Pons (tissue), 1 donor: Measurements from ENCODE around the gene NRG4.
"Not testable (repeated sequence)": the region's sequence is repeated elsewhere in the genome, so short reads cannot be mapped to it uniquely, and the experiment has no call there.

Source experiments
- DNase-seq: peaks from one replicate; pipeline ENCODE4 v3.0.0-alpha.2; 2016; ENCODE audit warnings: low spot score

Gene NRG4, protein sequence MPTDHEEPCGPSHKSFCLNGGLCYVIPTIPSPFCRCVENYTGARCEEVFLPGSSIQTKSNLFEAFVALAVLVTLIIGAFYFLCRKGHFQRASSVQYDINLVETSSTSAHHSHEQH

GRCh38 chr15:76011627-76012551 is at the start of gene NRG4:
Gene NRG4 (minus strand): TSS chr15:76012424. CDS start chr15:76011230, 1,194 bp downstream.
- DNase-seq, result no peak

- no peak for DNase-seq
Measured at GRCh38 chr15:76061700-76062099, 49.5 kb upstream of the NRG4 start.

DNA sequence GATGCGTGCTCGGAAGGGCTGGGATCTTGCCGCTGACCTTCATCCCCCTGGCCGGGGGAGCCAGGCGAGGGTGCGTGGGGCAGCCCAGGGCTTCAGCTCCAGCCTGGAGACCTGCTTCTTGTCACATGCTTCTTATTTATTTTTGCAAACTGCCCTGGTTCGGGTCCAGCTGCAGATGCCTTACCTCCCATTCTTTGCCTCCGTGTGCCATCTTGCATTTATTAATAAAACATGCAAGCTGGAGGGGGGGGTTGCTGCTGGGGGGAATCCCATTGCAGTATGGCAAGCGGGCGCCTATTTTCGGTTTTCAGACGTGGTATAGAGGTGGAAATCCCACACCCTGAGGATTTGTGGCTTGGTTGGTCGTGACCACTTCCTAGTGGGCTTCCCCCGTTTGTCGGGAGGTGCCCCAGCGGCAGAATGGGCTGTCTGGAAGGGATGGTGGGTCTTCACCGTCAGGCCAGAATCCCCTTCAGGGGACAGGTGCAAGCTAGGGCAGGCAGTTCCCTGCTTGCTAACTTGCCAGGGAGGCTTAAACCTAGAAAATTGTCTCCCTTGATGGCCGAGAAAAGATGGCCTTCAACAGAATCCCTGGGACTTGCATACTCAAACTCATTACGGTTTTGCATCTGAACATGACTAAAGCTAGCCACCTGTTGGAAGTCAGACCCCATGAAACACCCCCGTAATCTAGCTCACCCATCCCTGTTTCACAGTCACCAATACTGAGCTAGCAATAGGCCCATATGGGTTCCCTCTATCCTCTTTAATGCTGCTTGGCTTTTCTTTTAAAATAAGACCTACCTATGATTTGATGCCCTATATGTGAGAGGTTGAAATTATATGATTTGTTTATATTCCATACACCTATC is 48.1 kb upstream of the NRG4 start:
- no peak for DNase-seq

- no peak for DNase-seq
Measured at GRCh38 chr15:76059320-76060117, 47.3 kb upstream of the NRG4 start, which contains the start of gene TMEM266. Gene TMEM266 (plus strand): TSS chr15:76059985. CDS start chr15:76134264, 74,279 bp downstream.

DNA sequence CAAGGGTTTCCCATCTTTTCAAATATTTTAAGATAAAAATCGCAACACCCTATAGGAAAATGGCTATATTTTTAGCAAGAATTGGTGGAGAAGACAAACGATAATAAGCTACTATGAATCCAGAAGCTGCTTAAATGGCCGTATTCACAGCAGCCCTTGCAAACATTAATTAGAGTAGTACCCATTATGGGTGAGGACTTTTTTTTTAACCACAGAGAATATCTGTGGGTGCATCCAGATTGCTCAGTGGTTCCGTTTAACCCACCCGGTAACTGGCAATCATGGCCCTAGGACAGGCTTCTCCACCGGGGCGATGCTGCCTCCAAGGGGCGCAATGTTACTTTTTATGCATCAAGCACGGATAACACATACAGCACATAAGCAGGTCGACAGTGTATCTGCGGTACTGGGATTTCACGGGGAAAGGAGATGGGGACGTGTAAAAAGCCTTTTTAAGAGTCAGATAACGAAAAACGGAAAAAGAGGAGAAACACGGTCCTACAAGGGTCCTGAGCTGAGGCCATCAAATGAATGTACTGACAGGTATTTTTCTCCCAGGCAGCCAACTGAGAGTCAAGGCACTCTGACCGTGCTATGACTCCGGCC is 46.6 kb upstream of the NRG4 start:
- peak; percentile 19 for DNase-seq

DNA sequence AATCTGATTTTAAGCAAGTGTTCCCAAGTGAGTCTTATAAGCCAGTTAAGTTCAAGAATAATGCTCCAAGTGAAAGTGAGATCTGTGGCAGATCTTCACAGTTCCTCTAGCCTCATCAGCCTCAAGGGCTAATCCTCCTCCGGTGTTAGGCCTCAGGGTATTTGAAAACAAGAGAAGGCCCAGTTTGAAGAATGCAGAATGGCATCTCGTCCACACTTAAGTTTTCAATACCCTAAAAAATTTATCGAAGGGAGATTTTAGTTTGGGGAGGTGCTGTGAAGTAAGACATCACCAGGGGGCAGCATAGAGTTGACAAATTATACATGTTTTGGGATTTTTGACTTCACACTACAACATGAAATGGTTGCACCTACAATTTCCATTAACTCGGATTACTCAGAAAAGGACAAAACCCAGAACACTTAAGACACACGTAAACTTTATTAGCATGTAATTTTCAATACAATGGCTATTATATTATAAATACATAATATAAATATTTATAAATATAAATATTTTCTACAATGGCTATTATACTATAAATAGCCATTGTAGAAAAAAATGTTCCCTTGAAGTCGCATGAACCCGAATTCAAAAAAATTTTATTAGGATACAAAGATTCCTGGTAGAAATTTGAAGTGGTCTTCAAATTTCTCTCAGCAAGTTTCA is 45.2 kb upstream of the NRG4 start:
- DNase-seq, result peak; percentile 48

GRCh38 chr15:76056931-76057330 is 44.7 kb upstream of the NRG4 start:
- DNase-seq, result no peak

- DNase-seq, result not testable (repeated sequence)
Measured at GRCh38 chr15:76054201-76054600, 42.0 kb upstream of the NRG4 start.

DNA sequence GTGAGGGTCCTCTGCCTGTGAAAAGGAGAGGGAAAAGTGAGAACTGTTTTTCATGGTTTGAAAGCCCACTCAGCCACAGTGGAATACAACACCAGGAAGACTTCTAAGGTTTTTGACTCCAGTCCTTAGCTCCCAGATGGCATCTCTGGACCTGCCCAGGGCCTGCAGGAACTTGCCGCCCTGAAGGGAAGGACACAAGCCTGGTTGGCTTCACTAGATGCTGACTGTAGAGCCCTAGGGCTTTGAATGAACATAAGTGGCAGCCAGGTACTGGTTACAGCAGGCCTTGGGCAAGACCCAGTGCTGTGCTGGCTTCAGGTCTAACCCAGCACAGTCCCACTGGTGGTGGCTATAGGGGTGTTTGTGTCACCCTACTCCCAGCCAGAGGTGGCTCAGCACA is 26.3 kb upstream of the NRG4 start:
- no peak for DNase-seq

DNA sequence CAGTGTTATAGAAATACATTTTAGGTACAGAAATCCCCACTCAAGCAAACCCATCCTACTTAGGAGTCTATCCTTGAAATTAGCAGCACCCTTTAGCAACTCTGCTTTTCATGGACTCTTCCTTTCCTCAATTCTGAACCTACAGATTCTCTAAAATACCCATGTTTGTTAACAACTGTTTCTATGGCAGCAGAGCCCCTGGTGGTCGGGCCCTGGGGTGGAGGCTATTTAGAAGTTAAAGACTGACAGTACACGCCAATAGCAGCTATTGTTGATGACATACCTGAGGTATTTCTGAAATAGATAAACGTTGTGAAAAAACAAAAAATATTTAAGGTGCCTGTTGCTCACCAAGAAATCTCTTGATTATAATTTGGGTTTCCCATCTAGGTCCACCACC is 23.4 kb upstream of the NRG4 start:
- DNase-seq, result no peak

GRCh38 chr15:76034111-76034510 is 21.9 kb upstream of the NRG4 start:
- no peak for DNase-seq

DNA sequence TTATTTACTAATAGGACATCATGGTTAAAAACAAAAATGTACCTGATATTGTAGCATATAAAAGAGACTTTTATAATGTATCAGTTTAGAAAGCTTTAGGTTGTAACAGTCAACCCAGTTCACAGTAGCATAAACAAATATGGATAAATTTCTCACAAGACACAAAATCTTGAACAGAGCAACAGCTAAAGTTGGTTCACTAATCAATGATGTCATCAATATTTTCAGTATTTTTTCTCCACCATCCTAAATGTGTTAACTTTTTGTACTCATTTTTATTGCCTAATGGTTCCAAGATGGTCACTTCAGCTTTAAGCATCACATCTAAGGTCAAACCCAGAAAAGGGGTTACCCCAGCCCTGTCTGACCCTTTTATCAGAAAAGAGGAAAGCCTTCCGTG is 21.2 kb upstream of the NRG4 start:
- DNase-seq, result no peak

DNA sequence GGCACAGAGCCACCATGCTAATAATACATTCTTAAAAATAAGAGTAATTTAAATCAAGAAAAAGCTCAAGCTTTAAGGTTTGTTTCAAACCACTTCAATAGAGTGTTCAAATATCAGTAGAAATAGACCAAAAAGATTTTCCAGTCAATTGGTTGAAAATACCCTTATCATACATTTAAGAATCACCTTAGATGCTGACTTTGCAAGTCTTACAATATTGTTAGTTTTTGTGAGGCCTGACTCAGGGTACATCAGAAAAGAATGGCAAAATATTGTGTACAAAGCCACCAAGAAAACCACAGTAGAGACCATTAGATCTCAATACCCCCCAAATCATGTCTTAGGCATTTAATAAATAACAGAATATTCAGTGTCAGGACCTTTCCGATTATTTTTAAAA is 19.8 kb upstream of the NRG4 start:
- DNase-seq, result no peak

- DNase-seq, result no peak
Measured at GRCh38 chr15:76024021-76024768, 12.0 kb upstream of the NRG4 start.

DNA sequence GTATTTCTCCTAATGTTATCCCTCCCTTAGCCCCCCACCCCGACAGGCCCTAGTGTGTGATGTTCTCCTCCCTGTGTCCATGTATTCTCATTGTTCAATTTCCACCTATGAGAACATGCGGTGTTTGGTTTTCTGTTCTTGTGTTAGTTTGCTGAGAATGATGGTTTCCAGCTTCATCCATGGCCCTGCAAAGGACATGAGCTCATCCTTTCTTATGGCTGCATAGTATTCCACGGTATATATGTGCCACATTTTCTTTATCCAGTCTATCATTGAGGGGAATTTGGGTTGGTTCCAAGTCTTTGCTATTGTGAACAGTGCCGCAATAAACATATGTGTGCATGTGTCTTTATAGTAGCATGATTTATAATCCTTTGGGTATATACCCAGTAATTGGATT is 1.2 kb upstream of the NRG4 start:
- DNase-seq, result not testable (repeated sequence)

DNA sequence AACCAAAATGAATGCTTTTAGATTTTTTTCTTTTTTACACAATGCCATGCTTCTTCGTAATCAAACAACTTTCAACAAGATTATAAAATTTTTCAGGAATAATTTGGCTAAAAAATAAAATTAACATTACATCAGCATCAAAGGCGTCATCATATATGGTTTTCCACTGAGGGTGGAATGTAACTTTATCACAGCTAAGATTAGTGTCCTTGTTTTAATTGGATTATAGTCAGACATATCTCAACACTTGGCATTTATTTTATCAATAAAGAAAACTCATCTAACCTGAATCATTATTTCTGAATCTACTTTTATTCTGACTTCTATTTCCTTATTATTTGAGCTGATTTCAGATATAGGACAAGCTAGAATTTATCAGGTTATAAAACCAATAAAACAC is 1.6 kb downstream of the NRG4 start:
- no peak for DNase-seq

DNA sequence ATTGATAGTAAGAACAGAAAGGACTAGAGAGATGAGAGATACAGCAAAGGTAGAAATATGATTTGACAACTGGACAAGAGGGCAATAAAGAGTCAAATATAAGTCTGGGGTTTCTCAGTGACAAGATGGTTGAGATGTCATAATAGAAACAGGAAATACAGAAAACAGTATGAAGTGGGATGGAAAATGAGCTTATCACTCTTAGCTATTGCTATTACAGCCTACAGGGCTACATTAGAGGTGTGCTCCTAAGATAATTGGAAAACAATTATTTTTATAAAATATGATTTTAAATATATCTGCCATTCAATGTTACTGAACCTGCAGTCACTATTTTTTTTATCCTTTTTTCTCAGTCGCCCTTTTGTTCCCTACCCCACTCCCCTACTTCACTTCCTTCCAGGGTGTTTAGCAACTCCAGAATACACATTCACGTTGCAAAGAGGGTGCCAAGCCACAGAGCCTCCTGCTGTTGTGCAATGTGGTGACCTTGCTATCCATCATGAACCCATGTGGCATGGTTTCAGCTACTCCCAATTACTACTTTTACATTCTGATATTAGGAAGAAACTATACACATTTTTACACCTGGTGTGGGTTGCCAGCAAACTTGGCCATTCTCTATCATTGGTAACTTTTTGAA is 6.0 kb downstream of the NRG4 start:
- no peak for DNase-seq

- no peak for DNase-seq
Measured at GRCh38 chr15:76003364-76003763, 8.9 kb downstream of the NRG4 start.

- DNase-seq, result no peak
Measured at GRCh38 chr15:75995611-75996010, 16.6 kb downstream of the NRG4 start.
